CD4-positive, alpha-beta memory T cell (primary cell): Measurements from ENCODE around the gene PIGQ. TPM values are rescaled to one million over a fixed set of nuclear protein-coding genes. Genes with fewer than 3 reads are reported as not detected.
A peak's percentile ranks its signal among the peaks of the same experiment; 100 is the strongest.

ENCODE experiments used
- CTCF ChIA-PET: fragments of 350-600 bp; sonication (Branson Sonifier 250); formaldehyde crosslinking; loops from one replicate; lab custom pipeline; 2021; ENCODE audit warnings: inconsistent platforms; ENCODE audit not compliant: partially characterized antibody; lab: Charles Lee
- POLR2A ChIA-PET: fragments of 350-600 bp; sonication (Branson Sonifier 250); formaldehyde crosslinking; loops from one replicate; lab custom pipeline; 2021; ENCODE audit not compliant: partially characterized antibody; lab: Charles Lee
- DNase-seq, 5 donors: peaks; one replicate each; pipeline versions ENCODE4 v3.0.0 to v3.0.0-alpha.2; 2020 to 2022; ENCODE audit warnings: mixed read lengths in 1 of 5
- H3K27ac ChIP-seq: one replicate; pipeline ENCODE4 v1.7.0; 2013; ENCODE audit warnings: low read depth, low read length
- H3K27me3 ChIP-seq: 2 replicates; pipeline ENCODE4 v1.7.0; 2013; ENCODE audit warnings: mild to moderate bottlenecking, low read length, moderate library complexity; ENCODE audit not compliant: insufficient read depth
- H3K36me3 ChIP-seq: 2 replicates; pipeline ENCODE4 v1.7.0; 2013; ENCODE audit warnings: mild to moderate bottlenecking, low read length, moderate library complexity; ENCODE audit not compliant: insufficient read depth
- H3K4me1 ChIP-seq: 2 replicates; pipeline ENCODE4 v1.7.0; 2013; ENCODE audit warnings: mild to moderate bottlenecking, low read length, moderate library complexity; ENCODE audit not compliant: insufficient read depth
- H3K4me3 ChIP-seq, 2 donors: one replicate each; pipeline ENCODE4 v1.7.0; 2013; ENCODE audit warnings: low read length in 2 of 2, mild to moderate bottlenecking in 1 of 2
- H3K9me3 ChIP-seq, 2 donors: one replicate each; pipeline ENCODE4 v1.7.0; 2013; ENCODE audit warnings: low read length in 2 of 2, control low read depth in 1 of 2; ENCODE audit not compliant: control insufficient read depth in 1 of 2
- H3K27ac Mint-ChIP-seq, 7 donors: one replicate each; pipeline ENCODE4 v1.8.0; 2020 to 2021; ENCODE audit warnings: mixed read lengths in 7 of 7, mild to moderate bottlenecking in 6 of 7, inconsistent platforms in 3 of 7, moderate library complexity in 3 of 7
- H3K27me3 Mint-ChIP-seq, 2 donors: one replicate each; pipeline ENCODE4 v1.8.0; 2020 to 2021; ENCODE audit warnings: mixed read lengths in 2 of 2
- H3K36me3 Mint-ChIP-seq, 2 donors: one replicate each; pipeline ENCODE4 v1.8.0; 2020 to 2021; ENCODE audit warnings: mixed read lengths in 2 of 2, inconsistent platforms in 1 of 2, mild to moderate bottlenecking in 1 of 2
- H3K4me1 Mint-ChIP-seq, 4 donors: one replicate each; pipeline ENCODE4 v1.8.0; 2020 to 2021; ENCODE audit warnings: mixed read lengths in 4 of 4, mild to moderate bottlenecking in 1 of 4
- H3K4me3 Mint-ChIP-seq, 8 donors: one replicate each; pipeline ENCODE4 v1.8.0; 2020 to 2021; ENCODE audit warnings: mixed read lengths in 8 of 8, mild to moderate bottlenecking in 7 of 8, moderate library complexity in 6 of 8, inconsistent platforms in 3 of 8
- H3K9me3 Mint-ChIP-seq, 8 donors: one replicate each; pipeline ENCODE4 v1.8.0; 2020 to 2021; ENCODE audit warnings: mixed read lengths in 8 of 8, mild to moderate bottlenecking in 5 of 8, inconsistent platforms in 3 of 8, moderate library complexity in 1 of 8
- intact Hi-C: fragments of 100-400 bp; cut with micrococcal nuclease; formaldehyde crosslinking; loops from one replicate; pipeline ENCODE4 v1.15.1; 2023
- polyA plus RNA-seq, 2 donors: library from polyadenylated mRNA; unstranded; fragments of 300-500 nt; fragmentation: Illumina TruSeq; gene quantifications; one replicate each; pipeline ENCODE4 v1.2.3, GENCODE V29; 2021
- total RNA-seq, 2 experiments: library from RNA; stranded (reverse); gene quantifications; one replicate each; pipeline ENCODE4 v1.2.3, GENCODE V29; 2021

Gene PIGQ
- total and polyA plus RNA-seq, 4 experiments from 2014 or later = 7.2 to 63.3 (median 37.0) TPM

- Mint-ChIP-seq H3K4me1 (no peaks in the 10 kb centered on the region), H3K4me3 (no peak overlapping the region), H3K9me3 (no peaks in the 10 kb centered on the region), H3K27me3 (peaks cover 0 to 3% of the 10 kb centered on the region in 2 donors), H3K27ac (no peak overlapping the region), H3K36me3 (peaks cover 0 to 1% of the 10 kb centered on the region in 2 donors)
- intact Hi-C loops = no loop called here
- H3K36me3 ChIP-seq = no peaks in the 10 kb centered on the region
- POLR2A ChIA-PET = no interaction called here
- H3K4me3 ChIP-seq = no peak overlapping the region
- H3K27me3 ChIP-seq = peaks cover 3% of the 10 kb centered on the region
- no peaks in the 10 kb centered on the region for H3K4me1 ChIP-seq
- H3K9me3 ChIP-seq = no peaks in the 10 kb centered on the region
- H3K27ac ChIP-seq = no peak overlapping the region
- no peak for DNase-seq
- CTCF ChIA-PET = no interaction called here
Measured at GRCh38 chr16:554297-554621, 15.5 kb upstream of the PIGQ start.

- H3K36me3 ChIP-seq = no peaks in the 10 kb centered on the region
- Mint-ChIP-seq H3K4me1 (no peaks in the 10 kb centered on the region), H3K9me3 (no peaks in the 10 kb centered on the region), H3K27ac (no peak overlapping the region), H3K4me3 (no peak overlapping the region), H3K27me3 (peaks cover 0 to 3% of the 10 kb centered on the region in 2 donors), H3K36me3 (peaks cover 0 to 1% of the 10 kb centered on the region in 2 donors)
- H3K27me3 ChIP-seq = peaks cover 3% of the 10 kb centered on the region
- ChIA-PET CTCF (no interaction called here), POLR2A (no interaction called here)
- no peak overlapping the region for H3K27ac ChIP-seq
- H3K4me3 ChIP-seq = no peak overlapping the region
- H3K9me3 ChIP-seq = no peaks in the 10 kb centered on the region
- intact Hi-C loops = no loop called here
- no peaks in the 10 kb centered on the region for H3K4me1 ChIP-seq
- DNase-seq = no peak
Measured at GRCh38 chr16:554640-555365, 15.0 kb upstream of the PIGQ start.

- Mint-ChIP-seq H3K27me3 (peaks cover 0 to 3% of the 10 kb centered on the region in 2 donors), H3K36me3 (peaks cover 0 to 1% of the 10 kb centered on the region in 2 donors), H3K4me3 (no peak overlapping the region), H3K4me1 (no peaks in the 10 kb centered on the region), H3K9me3 (no peaks in the 10 kb centered on the region), H3K27ac (no peak overlapping the region)
- Histone ChIP-seq H3K27ac (no peak overlapping the region), H3K36me3 (no peaks in the 10 kb centered on the region), H3K4me3 (no peak overlapping the region), H3K9me3 (no peaks in the 10 kb centered on the region), H3K27me3 (peaks cover 3% of the 10 kb centered on the region), H3K4me1 (no peaks in the 10 kb centered on the region)
- ChIA-PET CTCF (no interaction called here), POLR2A (interaction anchor here (1.1 kb wide), 1 partner anchor 1595 kb away, joined by 4 read pairs; no protein-coding TSS in a partner anchor)
- no peak for DNase-seq
- intact Hi-C loops = no loop called here
Measured at GRCh38 chr16:555528-556473, 14.0 kb upstream of the PIGQ start.

GRCh38 chr16:556474-557173 is 13.1 kb upstream of the PIGQ start:
- intact Hi-C loops = no loop called here
- H3K36me3 ChIP-seq = no peaks in the 10 kb centered on the region
- peaks cover 3% of the 10 kb centered on the region for H3K27me3 ChIP-seq
- CTCF ChIA-PET = no interaction called here
- H3K4me1 Mint-ChIP-seq = no peaks in the 10 kb centered on the region
- H3K9me3 Mint-ChIP-seq = no peaks in the 10 kb centered on the region
- no peaks in the 10 kb centered on the region for H3K9me3 ChIP-seq
- DNase-seq = no peak
- H3K27ac ChIP-seq = no peak overlapping the region
- no peaks in the 10 kb centered on the region for H3K4me1 ChIP-seq
- peaks cover 0 to 3% of the 10 kb centered on the region in 2 donors for H3K27me3 Mint-ChIP-seq
- no peak overlapping the region for H3K4me3 Mint-ChIP-seq
- POLR2A ChIA-PET = interaction anchor here (1.1 kb wide), 1 partner anchor 1595 kb away, joined by 4 read pairs; no protein-coding TSS in a partner anchor
- peaks cover 0 to 1% of the 10 kb centered on the region in 2 donors for H3K36me3 Mint-ChIP-seq
- peak overlapping the region in 1 of 7 donors; percentile 75 for H3K27ac Mint-ChIP-seq
- no peak overlapping the region for H3K4me3 ChIP-seq

- peaks cover 3% of the 10 kb centered on the region for H3K27me3 ChIP-seq
- H3K4me3 ChIP-seq = no peak overlapping the region
- Mint-ChIP-seq H3K4me3 (no peak overlapping the region), H3K36me3 (peaks cover 0 to 1% of the 10 kb centered on the region in 2 donors), H3K27ac (no peak overlapping the region), H3K9me3 (no peaks in the 10 kb centered on the region), H3K4me1 (peaks cover 0 to 2% (median 0%) of the 10 kb centered on the region in 4 donors), H3K27me3 (peaks cover 0 to 7% of the 10 kb centered on the region in 2 donors)
- no peak overlapping the region for H3K27ac ChIP-seq
- intact Hi-C loops = no loop called here
- no peak for DNase-seq
- no peaks in the 10 kb centered on the region for H3K4me1 ChIP-seq
- no peaks in the 10 kb centered on the region for H3K36me3 ChIP-seq
- ChIA-PET CTCF (no interaction called here), POLR2A (no interaction called here)
- no peaks in the 10 kb centered on the region for H3K9me3 ChIP-seq
Measured at GRCh38 chr16:557463-558297, 12.1 kb upstream of the PIGQ start.

GRCh38 chr16:558298-559020 is 11.3 kb upstream of the PIGQ start:
- peaks cover 3% of the 10 kb centered on the region for H3K27me3 ChIP-seq
- intact Hi-C loops = no loop called here
- no peak overlapping the region for H3K4me3 ChIP-seq
- H3K9me3 ChIP-seq = no peaks in the 10 kb centered on the region
- CTCF ChIA-PET = no interaction called here
- Mint-ChIP-seq H3K4me3 (no peak overlapping the region), H3K9me3 (no peaks in the 10 kb centered on the region), H3K4me1 (peaks cover 0 to 2% (median 0%) of the 10 kb centered on the region in 4 donors), H3K36me3 (peaks cover 0 to 1% of the 10 kb centered on the region in 2 donors), H3K27ac (no peak overlapping the region), H3K27me3 (peaks cover 0 to 7% of the 10 kb centered on the region in 2 donors)
- POLR2A ChIA-PET = no interaction called here
- no peaks in the 10 kb centered on the region for H3K4me1 ChIP-seq
- no peaks in the 10 kb centered on the region for H3K36me3 ChIP-seq
- no peak overlapping the region for H3K27ac ChIP-seq
- no peak for DNase-seq
